Upper lobe of left lung (tissue), 4 donors: ENCODE results near the gene CX3CR1.

Source experiments
- CTCF ChIP-seq, 6 experiments: fragments of 450-650 bp in 4 of 6; fragments of 200-600 bp in 2 of 6; sonication (generic) in 2 of 6; IDR thresholded peaks; one replicate each; pipeline ENCODE4 v1.5.1; 2016 to 2019; ENCODE audit warnings: antibody characterized with exemption in 6 of 6
- EP300 ChIP-seq, 4 donors: sonication (generic); formaldehyde crosslinking; IDR thresholded peaks; one replicate each; pipeline ENCODE4 v1.5.1; 2017; ENCODE audit warnings: antibody characterized with exemption in 4 of 4, control low read depth in 2 of 4
- POLR2A ChIP-seq, 4 donors: fragments of 450-650 bp; IDR thresholded peaks; one replicate each; pipeline ENCODE4 v1.5.1; 2016 to 2017; ENCODE audit warnings: antibody characterized with exemption in 4 of 4, mild to moderate bottlenecking in 2 of 4
- POLR2AphosphoS5 ChIP-seq, 2 donors: sonication (generic); formaldehyde crosslinking; IDR thresholded peaks; one replicate each; pipeline ENCODE4 v1.5.1; 2017; ENCODE audit warnings: antibody characterized with exemption in 2 of 2

GRCh38 chr3:39260957-39261356 lies 18.9 kb downstream of the CX3CR1 start:
- peak; percentile 31 to 77 (median 58) for TF ChIP-seq CTCF (IDR thresholded peaks at IDR 0.05)
- no peak for TF ChIP-seq POLR2A (IDR thresholded peaks at IDR 0.05)
- TF ChIP-seq POLR2AphosphoS5 (IDR thresholded peaks at IDR 0.05), result peak; percentile 84 to 86
- peak in 2 of 4 donors; percentile 75 to 77 for TF ChIP-seq EP300 (IDR thresholded peaks at IDR 0.05)
